Stomach (tissue), 9 donors: ENCODE measurements around the gene USP48. TPM values are rescaled to one million over a fixed set of nuclear protein-coding genes. Genes with fewer than 3 reads are reported as not detected.

Source experiments
- DNase-seq, 2 donors: peaks; one replicate each; pipeline versions ENCODE4 v3.0.0 to v3.0.0-alpha.2; 2013 to 2019
- H3K27ac ChIP-seq, 5 donors: fragments of 200-600 bp in 4 of 5; sonication (generic) in 4 of 5; one replicate each; pipeline ENCODE4 v1.5.1; 2013 to 2019; ENCODE audit warnings: mild to moderate bottlenecking in 1 of 5, moderate library complexity in 1 of 5
- H3K27me3 ChIP-seq, 3 donors: fragments of 200-600 bp; sonication (generic); one replicate each; pipeline ENCODE4 v1.5.1; 2017 to 2019; ENCODE audit warnings: mixed run types in 1 of 3
- H3K36me3 ChIP-seq, 4 donors: fragments of 200-600 bp; sonication (generic); 1 replicate in 3 of 4; 2 replicates in 1 of 4; pipeline ENCODE4 v1.5.1; 2016 to 2019
- H3K4me1 ChIP-seq, 4 donors: fragments of 200-600 bp; sonication (generic); one replicate each; pipeline ENCODE4 v1.5.1; 2016 to 2019
- H3K4me3 ChIP-seq, 4 donors: fragments of 200-600 bp; sonication (generic) in 3 of 4; one replicate each; pipeline ENCODE4 v1.5.1; 2016 to 2019; ENCODE audit warnings: mild to moderate bottlenecking in 1 of 4
- H3K9me3 ChIP-seq, 4 donors: fragments of 200-600 bp; sonication (generic); one replicate each; pipeline ENCODE4 v1.5.1; 2016 to 2019
- EP300 ChIP-seq: sonication (generic); formaldehyde crosslinking; IDR thresholded peaks from one replicate; pipeline ENCODE4 v1.6.1; 2017; ENCODE audit warnings: antibody characterized with exemption
- POLR2A ChIP-seq, 4 donors: fragments of 450-650 bp; IDR thresholded peaks; one replicate each; pipeline ENCODE4 v1.6.1; 2016; ENCODE audit warnings: antibody characterized with exemption in 4 of 4, control low read depth in 2 of 4, mild to moderate bottlenecking in 1 of 4, moderate library complexity in 1 of 4
- POLR2AphosphoS5 ChIP-seq, 3 donors: sonication (generic); formaldehyde crosslinking; IDR thresholded peaks; one replicate each; pipeline ENCODE4 v1.6.1; 2016; ENCODE audit warnings: antibody characterized with exemption in 3 of 3
- WGBS, 5 donors: extraction: QIAGEN DNeasy Blood & Tissue Kit in 3 of 5; methylation state at CpG; one replicate each; pipeline versions ENCODE4 v1.1.5 to v1.1.7; 2013 to 2018; 5-methylcytosine and 5-hydroxymethylcytosine counted together
- intact Hi-C: fragments of 100-400 bp; cut with DNase I; formaldehyde crosslinking; loops from one replicate; pipeline ENCODE4 v1.15.1; 2023; ENCODE audit warnings: low total_unique reads
- polyA plus RNA-seq, 3 donors: library from polyadenylated mRNA; stranded (reverse); fragments of 200-250 nt; gene quantifications; one replicate each; pipeline ENCODE4 v1.2.3, GENCODE V29; 2013
- total RNA-seq, 5 donors: library from RNA; depleted of rRNA; stranded (reverse); fragments of >200 nt; gene quantifications; one replicate each; pipeline versions ENCODE4 v1.1.0 to v1.2.3, GENCODE V29; 2014 to 2016
- TF ChIP-seq, protein P1 (sequence below), 7 experiments: fragments of 450-650 bp in 4 of 7; fragments of 200-600 bp in 3 of 7; sonication (generic) in 3 of 7; IDR thresholded peaks; one replicate each; pipeline ENCODE4 v1.5.1; 2016 to 2019; ENCODE audit warnings: antibody characterized with exemption in 7 of 7, control low read depth in 2 of 7, mild to moderate bottlenecking in 1 of 7
- donor health status: healthy with polysubstance abuse.
- donor health status: Bipolar disorder and iron deficiency.
- donor health status: healthy.

Gene USP48
- total and polyA plus RNA-seq, 8 donors = 12.7 to 144 (median 78.7) TPM

DNA sequence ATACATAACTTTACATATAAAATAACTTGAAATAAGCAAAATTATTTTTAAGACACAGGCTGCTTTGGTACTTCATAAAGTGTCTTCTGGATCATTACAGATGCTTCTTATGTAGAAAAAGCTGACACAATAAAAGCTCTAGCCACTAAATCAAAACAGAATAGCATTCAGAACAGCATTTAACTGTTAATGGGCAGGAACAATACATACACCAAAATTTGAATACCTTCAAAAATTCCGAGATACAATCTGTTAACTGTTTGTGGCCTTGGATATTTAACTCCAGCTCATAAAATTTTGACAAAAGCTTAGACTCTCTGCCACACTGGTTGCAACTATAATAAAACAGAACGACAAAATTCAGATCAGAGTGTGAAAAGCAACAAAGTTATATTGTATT, 31.7 kb downstream of the USP48 start:
- no peak for DNase-seq
- Histone ChIP-seq H3K27ac (no peak overlapping the region), H3K4me3 (no peak overlapping the region), H3K36me3 (peaks cover 59 to 100% (median 99%) of the 10 kb centered on the region in 4 donors), H3K4me1 (peaks cover 0 to 6% (median under 1%) of the 10 kb centered on the region in 4 donors), H3K9me3 (no peaks in the 10 kb centered on the region), H3K27me3 (no peaks in the 10 kb centered on the region)
- intact Hi-C loops = no loop called here
- TF ChIP-seq EP300 (no peak), POLR2A (IDR thresholded peaks at IDR 0.05) (no peak), POLR2AphosphoS5 (IDR thresholded peaks at IDR 0.05) (no peak)
- TF ChIP-seq, protein P1, sequence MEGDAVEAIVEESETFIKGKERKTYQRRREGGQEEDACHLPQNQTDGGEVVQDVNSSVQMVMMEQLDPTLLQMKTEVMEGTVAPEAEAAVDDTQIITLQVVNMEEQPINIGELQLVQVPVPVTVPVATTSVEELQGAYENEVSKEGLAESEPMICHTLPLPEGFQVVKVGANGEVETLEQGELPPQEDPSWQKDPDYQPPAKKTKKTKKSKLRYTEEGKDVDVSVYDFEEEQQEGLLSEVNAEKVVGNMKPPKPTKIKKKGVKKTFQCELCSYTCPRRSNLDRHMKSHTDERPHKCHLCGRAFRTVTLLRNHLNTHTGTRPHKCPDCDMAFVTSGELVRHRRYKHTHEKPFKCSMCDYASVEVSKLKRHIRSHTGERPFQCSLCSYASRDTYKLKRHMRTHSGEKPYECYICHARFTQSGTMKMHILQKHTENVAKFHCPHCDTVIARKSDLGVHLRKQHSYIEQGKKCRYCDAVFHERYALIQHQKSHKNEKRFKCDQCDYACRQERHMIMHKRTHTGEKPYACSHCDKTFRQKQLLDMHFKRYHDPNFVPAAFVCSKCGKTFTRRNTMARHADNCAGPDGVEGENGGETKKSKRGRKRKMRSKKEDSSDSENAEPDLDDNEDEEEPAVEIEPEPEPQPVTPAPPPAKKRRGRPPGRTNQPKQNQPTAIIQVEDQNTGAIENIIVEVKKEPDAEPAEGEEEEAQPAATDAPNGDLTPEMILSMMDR (IDR thresholded peaks at IDR 0.05) = no peak
- 81 to 95% (median 90%) methylated on average over 2 of the region's 2 CpGs for WGBS, 5 donors

DNA sequence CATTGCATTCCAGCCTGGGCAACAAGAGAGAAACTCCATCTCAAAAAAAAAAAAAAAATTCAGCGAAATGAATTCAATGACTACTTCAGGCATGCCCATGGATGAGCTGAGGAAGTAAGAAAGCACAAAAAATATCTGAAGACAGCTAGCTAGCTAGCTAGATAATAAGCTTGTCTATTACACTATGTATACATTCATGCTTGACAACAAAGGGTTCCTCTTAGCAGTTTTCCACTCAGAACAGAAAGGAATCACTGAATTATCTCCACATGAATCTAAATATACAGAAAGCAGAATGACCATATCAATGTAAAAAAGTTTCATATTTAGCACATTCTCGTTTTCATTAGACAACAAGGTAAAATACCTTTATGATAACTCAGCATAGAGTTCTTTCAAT, 32.1 kb downstream of the USP48 start:
- DNase-seq = no peak
- 46 to 81% (median 47%) methylated on average over 2 of the region's 2 CpGs for WGBS, 5 donors
- TF ChIP-seq POLR2A (IDR thresholded peaks at IDR 0.05) (no peak), POLR2AphosphoS5 (IDR thresholded peaks at IDR 0.05) (no peak), EP300 (no peak)
- TF ChIP-seq, protein P1 (IDR thresholded peaks at IDR 0.05) = no peak
- no peak overlapping the region for H3K4me3 ChIP-seq
- intact Hi-C loops = no loop called here
- no peaks in the 10 kb centered on the region for H3K9me3 ChIP-seq
- no peaks in the 10 kb centered on the region for H3K27me3 ChIP-seq
- H3K4me1 ChIP-seq = peaks cover 0 to 9% (median 2%) of the 10 kb centered on the region in 4 donors
- no peak overlapping the region for H3K27ac ChIP-seq
- H3K36me3 ChIP-seq = peaks cover 56 to 100% (median 99%) of the 10 kb centered on the region in 4 donors

DNA sequence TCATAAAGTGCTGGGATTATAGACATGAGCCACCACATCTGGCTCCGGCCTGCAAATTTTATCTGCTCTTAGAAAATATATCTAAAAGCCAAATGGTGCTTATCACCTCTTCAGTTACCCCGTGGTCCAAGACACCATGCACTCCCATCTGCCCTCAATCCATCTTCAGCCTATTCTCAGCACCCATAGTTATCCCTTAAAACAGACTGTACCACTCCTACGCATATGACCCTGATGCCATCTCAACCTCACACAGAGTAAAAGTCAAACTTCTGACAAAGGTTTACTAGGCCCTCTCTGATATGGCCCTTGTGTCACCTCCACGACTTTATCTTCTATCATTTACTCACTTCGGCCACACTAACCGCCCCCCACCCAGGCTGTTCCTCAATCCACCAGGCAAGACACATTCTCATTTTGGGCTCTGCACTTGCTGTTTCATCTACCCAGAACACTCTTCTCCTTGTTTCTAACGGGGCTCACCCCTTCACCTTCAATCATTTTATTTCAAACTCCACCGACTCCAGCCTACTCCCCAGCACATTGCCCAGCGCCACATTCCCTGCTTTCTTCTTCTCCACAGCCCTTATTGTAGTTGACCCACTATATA, 33.0 kb downstream of the USP48 start:
- H3K9me3 ChIP-seq = no peaks in the 10 kb centered on the region
- no peak overlapping the region for H3K27ac ChIP-seq
- no peak overlapping the region for H3K4me3 ChIP-seq
- H3K27me3 ChIP-seq = no peaks in the 10 kb centered on the region
- TF ChIP-seq POLR2A (IDR thresholded peaks at IDR 0.05) = no peak
- no peak for TF ChIP-seq EP300
- no peak for TF ChIP-seq POLR2AphosphoS5 (IDR thresholded peaks at IDR 0.05)
- TF ChIP-seq, protein P1 (IDR thresholded peaks at IDR 0.05) = no peak
- DNase-seq = no peak
- H3K36me3 ChIP-seq = peaks cover 50 to 99% (median 95%) of the 10 kb centered on the region in 4 donors
- H3K4me1 ChIP-seq = peaks cover 0 to 9% (median 2%) of the 10 kb centered on the region in 4 donors
- intact Hi-C loops = no loop called here
- WGBS, 5 donors = 75 to 79% (median 77%) methylated on average over 9 of the region's 9 CpGs

DNA sequence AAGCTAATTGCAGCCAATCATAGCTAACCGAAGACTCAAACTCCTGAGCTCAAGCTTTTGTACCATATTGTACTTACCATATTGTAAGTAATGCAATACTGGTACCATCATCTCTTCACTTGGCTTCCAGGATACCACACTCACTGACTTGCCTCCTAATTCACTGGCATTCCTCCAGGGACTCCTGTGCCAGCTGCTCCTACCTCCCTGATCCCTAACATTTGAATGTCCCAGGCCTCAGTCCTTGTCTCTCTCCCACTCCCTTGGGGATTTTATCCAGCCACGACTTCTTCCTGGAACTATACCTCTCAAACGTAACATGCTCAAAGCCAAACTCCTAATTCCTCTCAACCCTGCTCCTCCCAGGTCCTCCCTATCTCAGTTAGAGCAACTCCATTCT, 33.8 kb downstream of the USP48 start:
- no peak overlapping the region for H3K4me3 ChIP-seq
- peaks cover 0 to 9% (median 2%) of the 10 kb centered on the region in 4 donors for H3K4me1 ChIP-seq
- no peak for DNase-seq
- no peaks in the 10 kb centered on the region for H3K27me3 ChIP-seq
- WGBS, 5 donors = 63 to 83% (median 70%) methylated on average over 3 of the region's 3 CpGs
- peaks cover 42 to 99% (median 95%) of the 10 kb centered on the region in 4 donors for H3K36me3 ChIP-seq
- intact Hi-C loops = no loop called here
- no peak for TF ChIP-seq POLR2AphosphoS5 (IDR thresholded peaks at IDR 0.05)
- TF ChIP-seq, protein P1 (IDR thresholded peaks at IDR 0.05) = no peak
- no peak for TF ChIP-seq POLR2A (IDR thresholded peaks at IDR 0.05)
- TF ChIP-seq EP300 = no peak
- no peak overlapping the region for H3K27ac ChIP-seq
- H3K9me3 ChIP-seq = no peaks in the 10 kb centered on the region
